Measurements from ENCODE around the gene TNK2. TPM values are rescaled to one million over a fixed set of nuclear protein-coding genes. Genes with fewer than 3 reads are reported as not detected.
"Not testable (repeated sequence)": the region's sequence is repeated elsewhere in the genome, so short reads cannot be mapped to it uniquely, and the experiment has no call there.

TNK2 gene
- polyA plus RNA-seq, 1 donor (not counting 4 experiments of a cell fraction or from before 2014, with no cell fraction given) = 15.8 TPM

- H3K9me1 ChIP-seq (ENCODE audit: control insufficient read depth, extremely low read depth, insufficient read depth, low read length); DNase-seq (ENCODE audit: low read depth, low spot score); H3K4me2 ChIP-seq (ENCODE audit: control insufficient read depth, extremely low read depth, insufficient read depth, low read depth, low read length); H3K9ac ChIP-seq (ENCODE audit: control insufficient read depth, extremely low read depth, insufficient read depth, low read length); H2AFZ ChIP-seq (ENCODE audit: control insufficient read depth, low read length); dilution Hi-C loops (cut with MboI; ENCODE audit: extremely low pct_ligation_motif_present, low sequenced_read_pairs); FAIRE-seq; H3K27me3 ChIP-seq (ENCODE audit: control insufficient read depth, extremely low read depth, insufficient read depth, low read length); H3K4me3 ChIP-seq (ENCODE audit: control insufficient read depth in 2 of 3, extremely low read depth in 1 of 3, insufficient read depth in 2 of 3, low read depth in 1 of 3, low read length in 3 of 3); H3K79me2 ChIP-seq (ENCODE audit: control insufficient read depth, insufficient read depth, low read length); H3K4me1 ChIP-seq (ENCODE audit: control insufficient read depth, extremely low read depth, insufficient read depth, low read length); H3K36me3 ChIP-seq (ENCODE audit: control insufficient read depth in 2 of 2, extremely low read depth in 1 of 2, insufficient read depth in 2 of 2, low read length in 2 of 2); H3K9me3 ChIP-seq (ENCODE audit: control insufficient read depth, low read depth, low read length); H4K20me1 ChIP-seq (ENCODE audit: control insufficient read depth, extremely low read depth, insufficient read depth, low read length); H3K27ac ChIP-seq (ENCODE audit: control insufficient read depth, insufficient read depth, low read length): not testable (repeated sequence)
Measured at GRCh38 chr3:195950164-195950563, 41.8 kb upstream of the TNK2 start.

- H3K4me2 ChIP-seq (ENCODE audit: control insufficient read depth, extremely low read depth, insufficient read depth, low read depth, low read length); dilution Hi-C loops (cut with MboI; ENCODE audit: extremely low pct_ligation_motif_present, low sequenced_read_pairs); FAIRE-seq: not testable (repeated sequence)
Measured at GRCh38 chr3:195946910-195947699, 38.8 kb upstream of the TNK2 start.

GRCh38 chr3:195941265-195941815 lies 33.0 kb upstream of the TNK2 start:
- H3K27me3 ChIP-seq (ENCODE audit: control insufficient read depth, extremely low read depth, insufficient read depth, low read length); H4K20me1 ChIP-seq (ENCODE audit: control insufficient read depth, extremely low read depth, insufficient read depth, low read length); DNase-seq (ENCODE audit: low read depth, low spot score); H3K4me2 ChIP-seq (ENCODE audit: control insufficient read depth, extremely low read depth, insufficient read depth, low read depth, low read length); H3K9me1 ChIP-seq (ENCODE audit: control insufficient read depth, extremely low read depth, insufficient read depth, low read length); H3K36me3 ChIP-seq (ENCODE audit: control insufficient read depth in 2 of 2, extremely low read depth in 1 of 2, insufficient read depth in 2 of 2, low read length in 2 of 2); dilution Hi-C loops (cut with MboI; ENCODE audit: extremely low pct_ligation_motif_present, low sequenced_read_pairs); H3K4me3 ChIP-seq (ENCODE audit: control insufficient read depth in 2 of 3, extremely low read depth in 1 of 3, insufficient read depth in 2 of 3, low read depth in 1 of 3, low read length in 3 of 3); H2AFZ ChIP-seq (ENCODE audit: control insufficient read depth, low read length); H3K27ac ChIP-seq (ENCODE audit: control insufficient read depth, insufficient read depth, low read length); H3K4me1 ChIP-seq (ENCODE audit: control insufficient read depth, extremely low read depth, insufficient read depth, low read length); H3K79me2 ChIP-seq (ENCODE audit: control insufficient read depth, insufficient read depth, low read length); H3K9me3 ChIP-seq (ENCODE audit: control insufficient read depth, low read depth, low read length); FAIRE-seq; H3K9ac ChIP-seq (ENCODE audit: control insufficient read depth, extremely low read depth, insufficient read depth, low read length): not testable (repeated sequence)

More at GRCh38 chr3:195946910-195947699, 38.8 kb upstream of the TNK2 start:
- not testable (repeated sequence) for H3K4me1 ChIP-seq (ENCODE audit: control insufficient read depth, extremely low read depth, insufficient read depth, low read length); H3K27me3 ChIP-seq (ENCODE audit: control insufficient read depth, extremely low read depth, insufficient read depth, low read length); H3K79me2 ChIP-seq (ENCODE audit: control insufficient read depth, insufficient read depth, low read length); H2AFZ ChIP-seq (ENCODE audit: control insufficient read depth, low read length); H4K20me1 ChIP-seq (ENCODE audit: control insufficient read depth, extremely low read depth, insufficient read depth, low read length); DNase-seq (ENCODE audit: low read depth, low spot score); H3K9ac ChIP-seq (ENCODE audit: control insufficient read depth, extremely low read depth, insufficient read depth, low read length); H3K9me3 ChIP-seq (ENCODE audit: control insufficient read depth, low read depth, low read length); H3K9me1 ChIP-seq (ENCODE audit: control insufficient read depth, extremely low read depth, insufficient read depth, low read length); H3K27ac ChIP-seq (ENCODE audit: control insufficient read depth, insufficient read depth, low read length); H3K4me3 ChIP-seq (ENCODE audit: control insufficient read depth in 2 of 3, extremely low read depth in 1 of 3, insufficient read depth in 2 of 3, low read depth in 1 of 3, low read length in 3 of 3); H3K36me3 ChIP-seq (ENCODE audit: control insufficient read depth in 2 of 2, extremely low read depth in 1 of 2, insufficient read depth in 2 of 2, low read length in 2 of 2)

- H3K27ac ChIP-seq (ENCODE audit: control insufficient read depth, insufficient read depth, low read length); H3K79me2 ChIP-seq (ENCODE audit: control insufficient read depth, insufficient read depth, low read length); H4K20me1 ChIP-seq (ENCODE audit: control insufficient read depth, extremely low read depth, insufficient read depth, low read length); H3K4me1 ChIP-seq (ENCODE audit: control insufficient read depth, extremely low read depth, insufficient read depth, low read length); H2AFZ ChIP-seq (ENCODE audit: control insufficient read depth, low read length); H3K36me3 ChIP-seq (ENCODE audit: control insufficient read depth in 2 of 2, extremely low read depth in 1 of 2, insufficient read depth in 2 of 2, low read length in 2 of 2); H3K27me3 ChIP-seq (ENCODE audit: control insufficient read depth, extremely low read depth, insufficient read depth, low read length); H3K9ac ChIP-seq (ENCODE audit: control insufficient read depth, extremely low read depth, insufficient read depth, low read length); H3K4me3 ChIP-seq (ENCODE audit: control insufficient read depth in 2 of 3, extremely low read depth in 1 of 3, insufficient read depth in 2 of 3, low read depth in 1 of 3, low read length in 3 of 3); H3K9me3 ChIP-seq (ENCODE audit: control insufficient read depth, low read depth, low read length); dilution Hi-C loops (cut with MboI; ENCODE audit: extremely low pct_ligation_motif_present, low sequenced_read_pairs); H3K4me2 ChIP-seq (ENCODE audit: control insufficient read depth, extremely low read depth, insufficient read depth, low read depth, low read length); DNase-seq (ENCODE audit: low read depth, low spot score); H3K9me1 ChIP-seq (ENCODE audit: control insufficient read depth, extremely low read depth, insufficient read depth, low read length); FAIRE-seq: not testable (repeated sequence)
Measured at GRCh38 chr3:195940806-195941205, 32.5 kb upstream of the TNK2 start.

Data from keratinocyte (primary cell).